SW 1271 (cell line): Measurements from ENCODE around the gene RBFA.
"Not testable (repeated sequence)": the region's sequence is repeated elsewhere in the genome, so short reads cannot be mapped to it uniquely, and the experiment has no call there.

Experiments
- DNase-seq, 2 experiments: peaks; one replicate each; lab custom pipeline; 2025; lab: John Stamatoyannopoulos, UW

RBFA gene

DNA sequence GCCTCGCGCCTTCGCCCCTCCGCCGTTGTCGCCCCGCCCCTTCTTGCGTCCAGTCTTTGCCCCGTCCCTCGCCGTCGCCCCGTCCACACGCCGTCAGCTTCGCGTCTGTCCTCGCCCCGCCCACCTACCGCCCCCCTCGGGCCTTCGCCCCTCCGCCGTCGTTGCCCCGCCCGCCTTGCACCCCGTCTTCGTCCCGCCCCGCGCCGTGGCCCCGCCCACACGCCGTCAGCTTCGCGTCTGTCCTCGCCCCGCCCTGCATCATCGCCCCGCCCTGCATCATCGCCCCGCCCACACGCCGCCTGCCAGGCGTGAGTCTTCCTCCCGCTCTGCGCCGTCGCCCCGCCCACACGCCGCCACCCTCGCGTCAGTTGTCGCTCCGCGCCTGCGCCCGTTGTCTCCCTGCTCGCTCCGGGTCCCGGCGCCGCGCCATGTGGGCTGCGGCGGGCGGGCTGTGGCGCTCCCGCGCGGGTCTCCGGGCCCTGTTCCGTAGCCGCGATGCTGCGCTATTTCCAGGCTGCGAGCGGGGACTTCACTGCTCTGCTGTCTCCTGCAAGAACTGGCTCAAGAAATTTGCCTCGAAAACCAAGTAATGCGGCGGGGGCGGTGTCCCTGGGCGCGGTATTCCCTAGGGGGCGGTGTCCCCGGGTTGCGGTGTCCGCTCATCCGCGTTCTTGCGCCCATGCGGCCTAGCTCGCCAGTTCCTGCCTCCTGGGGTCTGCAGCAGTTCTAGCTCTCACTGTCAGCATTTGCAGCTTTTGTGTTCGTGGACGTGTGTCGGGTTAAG lies at the start of gene RBFA:
TSS of gene RBFA (plus strand) at position 367 of the 784 bp plus-strand sequence. CDS start at position 429, 62 bp downstream.
- peak; percentile 91 to 97 for DNase-seq

DNA sequence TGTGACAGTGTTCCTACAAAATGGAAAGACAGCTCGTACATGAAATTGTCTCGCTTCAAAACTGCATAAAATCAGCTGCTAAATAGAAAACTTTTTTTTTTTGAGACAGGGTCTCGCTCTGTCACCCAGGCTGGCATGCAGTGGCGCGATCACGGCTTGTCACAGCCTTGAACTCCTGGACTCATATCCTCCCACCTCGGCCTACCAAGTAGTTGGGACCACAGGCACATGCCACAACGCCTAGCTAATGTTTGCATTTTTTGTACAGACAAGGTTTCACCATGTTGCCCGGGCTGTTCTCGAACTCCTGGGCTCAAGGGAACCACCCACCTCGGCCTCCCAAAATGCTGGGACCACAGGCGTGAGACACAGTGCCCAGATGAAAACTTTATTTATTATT lies 49.1 kb upstream of the RBFA start:
- no peak for DNase-seq

DNA sequence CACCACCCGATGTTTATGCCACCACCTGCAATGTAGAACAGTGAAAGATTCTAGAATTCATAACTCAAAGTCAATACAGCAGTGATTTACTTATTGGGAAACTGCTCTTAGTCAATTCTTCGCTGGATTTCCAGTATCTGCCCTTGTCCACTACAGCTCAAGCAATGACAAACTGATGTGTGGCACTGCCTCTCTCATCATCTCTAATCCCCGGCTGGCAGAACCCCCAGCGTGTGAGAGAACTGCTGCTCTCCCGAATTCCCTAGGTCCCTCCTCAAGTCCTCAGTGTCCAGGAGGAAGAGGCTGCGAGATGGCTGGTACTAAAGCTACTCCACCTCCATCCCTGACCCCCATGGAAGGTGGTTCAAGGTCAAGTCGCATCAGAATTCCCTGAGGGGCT lies 47.5 kb upstream of the RBFA start:
- DNase-seq, result no peak

- DNase-seq, result no peak
Observed at GRCh38 chr18:79987566-79987965, 46.7 kb upstream of the RBFA start.

GRCh38 chr18:79988071-79988450 lies 46.2 kb upstream of the RBFA start:
- DNase-seq, result peak in 1 of 2 experiments; percentile 50

- DNase-seq, result peak; percentile 52 to 71
Observed at GRCh38 chr18:79988451-79989194, 45.6 kb upstream of the RBFA start, which contains the start of gene TXNL4A. TSS of gene TXNL4A (minus strand) at chr18:79988563. CDS start at chr18:79988392, 171 bp downstream.

GRCh38 chr18:79989195-79989497 lies 45.1 kb upstream of the RBFA start:
- DNase-seq, result no peak

- DNase-seq, result no peak
Observed at GRCh38 chr18:79991494-79991893, 42.7 kb upstream of the RBFA start.

GRCh38 chr18:79999701-80000100 lies 34.5 kb upstream of the RBFA start:
- DNase-seq, result not testable (repeated sequence)

- DNase-seq, result no peak
Observed at GRCh38 chr18:80000877-80001276, 33.4 kb upstream of the RBFA start.

DNA sequence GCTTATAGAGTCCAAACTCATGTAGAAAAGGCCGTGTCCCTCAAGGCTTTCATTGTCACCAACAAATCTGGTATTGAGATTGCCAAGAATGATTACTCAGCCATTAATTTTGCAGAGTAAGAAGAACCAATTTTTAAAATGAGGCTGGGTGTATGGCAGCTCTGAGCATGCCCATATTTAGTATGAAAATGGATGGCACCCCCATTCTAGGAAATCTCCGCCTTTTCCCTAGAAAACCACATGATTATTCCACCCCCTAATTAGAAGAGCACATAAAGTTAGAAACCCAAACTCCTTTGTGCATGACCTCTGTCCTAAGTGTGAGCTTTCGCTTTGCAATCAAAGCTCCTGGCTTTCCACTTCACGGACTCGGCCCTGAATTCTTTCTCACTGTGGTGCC lies 31.8 kb upstream of the RBFA start:
- no peak for DNase-seq

GRCh38 chr18:80004600-80005342 lies 29.5 kb upstream of the RBFA start:
- no peak for DNase-seq

DNA sequence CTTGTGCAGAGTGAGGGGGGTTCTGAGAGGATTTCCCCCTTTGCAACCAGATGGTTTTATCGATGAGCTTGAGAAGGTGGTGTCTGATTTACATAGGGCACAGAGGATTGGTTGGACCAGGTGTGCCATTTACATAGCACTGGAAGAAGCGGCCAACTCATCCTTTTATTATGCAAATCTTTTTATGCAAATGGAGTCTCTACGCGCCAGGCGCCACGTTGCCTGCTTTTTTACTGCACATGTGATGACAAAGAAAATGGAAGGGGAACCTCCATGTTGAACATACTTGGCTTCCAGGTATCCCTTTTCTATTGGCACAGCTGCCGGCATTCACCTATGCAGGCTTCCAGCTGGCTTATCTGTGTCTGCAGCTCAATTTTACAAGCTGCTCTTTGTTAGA lies 27.5 kb upstream of the RBFA start:
- no peak for DNase-seq

DNA sequence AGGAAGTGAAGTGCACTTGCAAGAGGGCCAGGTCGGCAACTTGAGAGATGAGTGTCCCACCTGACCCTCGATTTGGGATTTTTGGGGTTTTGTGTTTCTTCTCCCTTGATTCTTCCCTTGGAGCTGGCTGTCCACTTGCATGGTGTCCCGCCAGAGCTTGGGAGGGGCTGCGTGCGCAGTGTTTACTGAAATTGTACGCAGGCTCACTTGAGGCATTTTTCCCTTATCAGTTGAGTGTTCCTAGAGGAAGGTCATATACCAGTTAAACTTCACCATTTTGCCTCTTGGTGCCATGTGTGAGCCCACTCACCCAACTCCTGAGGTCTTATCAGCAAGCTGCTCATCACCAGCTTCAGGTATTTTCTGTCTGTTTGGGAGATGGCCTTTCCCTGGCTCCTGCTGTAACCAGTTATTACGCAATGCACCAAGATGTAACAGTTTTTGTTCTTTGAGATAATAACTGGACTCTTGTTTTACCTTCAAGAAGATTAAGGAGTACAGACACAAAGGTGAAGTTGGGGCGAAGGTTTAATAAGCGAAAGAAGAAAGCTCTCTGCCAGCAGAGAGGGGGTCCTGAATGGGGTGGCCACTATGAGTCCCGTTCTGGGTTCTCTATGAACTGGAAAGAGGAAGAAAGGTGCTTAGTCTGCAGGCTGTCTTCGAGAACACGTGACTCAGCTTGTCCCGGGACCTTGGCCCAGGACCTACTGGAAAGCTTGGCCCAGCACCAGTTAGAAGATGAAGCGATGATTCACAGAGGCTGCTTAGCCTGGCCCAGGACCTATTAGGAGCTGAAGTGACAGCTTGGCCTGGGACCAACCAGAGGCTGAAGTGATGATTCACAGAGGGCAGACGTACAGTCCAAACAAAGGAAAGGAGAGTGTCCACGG lies 24.3 kb upstream of the RBFA start:
- DNase-seq, result peak; percentile 17 to 62

DNA sequence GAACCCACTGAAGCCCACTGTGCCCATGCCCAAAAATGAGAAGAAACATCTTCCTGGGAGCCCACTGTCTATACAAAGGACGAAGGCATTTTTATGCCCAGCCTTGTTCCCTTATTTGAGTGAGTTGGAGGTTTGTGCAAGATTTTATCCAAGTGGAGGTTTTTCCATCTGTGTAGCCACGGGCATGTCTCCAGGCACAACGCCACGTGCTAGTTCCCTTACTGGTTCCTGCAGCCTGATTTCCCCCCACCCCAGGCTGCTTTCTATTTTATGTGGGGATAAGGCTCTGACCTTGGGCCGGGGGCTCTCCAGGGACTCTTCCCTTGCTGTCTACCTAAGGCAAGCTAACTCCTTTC lies 23.7 kb upstream of the RBFA start:
- DNase-seq, result no peak

- DNase-seq, result not testable (repeated sequence)
Observed at GRCh38 chr18:80011496-80012137, 22.6 kb upstream of the RBFA start.

DNA sequence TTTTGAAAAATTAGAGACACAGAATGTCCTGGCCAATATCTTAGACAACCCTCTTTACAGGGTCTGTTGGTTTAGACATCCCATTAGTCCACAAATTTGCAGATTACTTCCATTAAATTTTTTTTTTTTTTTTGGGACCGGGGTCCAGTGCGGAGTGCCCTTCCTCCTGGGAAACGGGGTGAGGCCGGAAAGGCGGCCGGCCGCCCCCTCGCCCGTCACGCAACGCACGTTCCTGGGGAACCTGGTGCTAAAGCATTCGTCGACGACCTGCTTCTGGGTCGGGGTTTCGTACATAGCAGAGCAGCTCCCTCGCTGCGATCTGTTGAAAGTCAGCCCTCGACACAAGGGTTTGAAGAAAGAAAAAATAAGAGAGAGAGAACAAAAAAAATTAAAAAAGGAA lies 21.5 kb upstream of the RBFA start:
- DNase-seq, result no peak

GRCh38 chr18:80022613-80023012 lies 11.6 kb upstream of the RBFA start:
- DNase-seq, result peak in 1 of 2 experiments; percentile 19

DNA sequence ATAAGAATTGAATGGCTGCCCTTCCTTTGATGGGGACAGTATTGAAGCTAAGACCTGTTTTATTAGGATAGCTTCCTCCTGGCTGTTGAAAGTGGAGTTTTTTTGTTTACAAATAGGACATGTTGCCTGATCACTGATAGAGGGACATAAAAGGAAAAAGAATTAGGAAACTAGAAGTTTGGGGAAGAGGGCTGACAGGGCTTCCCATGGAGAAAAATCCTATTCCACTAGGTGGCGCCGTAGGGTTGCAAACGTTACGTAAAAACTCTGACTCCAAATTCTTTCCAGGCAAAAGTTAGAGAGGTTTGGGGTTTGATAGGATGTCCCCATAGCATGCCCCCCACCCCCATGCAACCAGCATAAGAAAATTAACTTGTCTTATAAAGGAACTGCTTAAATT lies 11.1 kb upstream of the RBFA start:
- DNase-seq, result no peak

DNA sequence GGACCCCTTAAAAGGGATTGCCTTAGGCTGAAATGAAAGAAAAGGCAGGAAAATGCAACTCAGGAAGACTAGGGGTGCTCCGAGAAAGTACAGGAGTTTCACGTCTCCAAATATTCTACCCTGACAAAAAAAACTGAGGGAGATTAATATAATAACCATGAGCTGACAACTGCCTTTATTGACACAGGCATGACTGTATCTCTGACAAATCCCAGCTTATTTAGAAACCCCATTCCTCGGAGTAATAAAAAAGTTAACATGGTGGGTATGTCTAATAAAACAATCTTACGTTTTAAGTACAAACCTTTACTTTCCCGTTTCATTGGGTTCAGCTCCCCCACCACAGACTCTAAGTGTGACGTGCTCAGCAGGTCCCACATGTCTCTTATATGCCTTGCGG lies 7.9 kb upstream of the RBFA start:
- DNase-seq, result no peak

- not testable (repeated sequence) for DNase-seq
Observed at GRCh38 chr18:80027719-80028118, 6.5 kb upstream of the RBFA start.
